ENCODE results near the gene TRIM25. TPM values are rescaled to one million over a fixed set of nuclear protein-coding genes. Genes with fewer than 3 reads are reported as not detected.
A peak's percentile ranks its signal among the peaks of the same experiment; 100 is the strongest.
"Not testable (repeated sequence)": the region's sequence is repeated elsewhere in the genome, so short reads cannot be mapped to it uniquely, and the experiment has no call there.

TRIM25 gene
- total and polyA plus RNA-seq, 2 donors: 14.9 to 18.2 TPM

- DNase-seq (ENCODE audit: low read depth in 6 of 9, low spot score in 9 of 9): no peak
- Histone ChIP-seq H3K27me3 (ENCODE audit: control insufficient read depth in 2 of 2, insufficient read depth in 1 of 2, low read length in 1 of 2) (no peaks in the 10 kb centered on the region), H3K9me3 (ENCODE audit: control insufficient read depth in 2 of 2, insufficient read depth in 1 of 2, low read length in 1 of 2) (no peaks in the 10 kb centered on the region), H3K27ac (ENCODE audit: low read depth in 1 of 2, low read length in 1 of 2) (no peak overlapping the region), H3K4me1 (ENCODE audit: control insufficient read depth in 2 of 2, insufficient read depth in 2 of 2, low read length in 2 of 2) (no peaks in the 10 kb centered on the region), H3K4me3 (ENCODE audit: low read length in 2 of 2) (no peak overlapping the region), H3K36me3 (ENCODE audit: control insufficient read depth in 2 of 2, insufficient read depth in 2 of 2, low read length in 1 of 2) (peaks cover 28 to 61% of the 10 kb centered on the region in 2 donors)
- 92% methylated on average over 10 of the region's 10 CpGs for WGBS
These were observed 29.8 kb upstream of the TRIM25 start for GRCh38 chr17:56943505-56944125.

DNA sequence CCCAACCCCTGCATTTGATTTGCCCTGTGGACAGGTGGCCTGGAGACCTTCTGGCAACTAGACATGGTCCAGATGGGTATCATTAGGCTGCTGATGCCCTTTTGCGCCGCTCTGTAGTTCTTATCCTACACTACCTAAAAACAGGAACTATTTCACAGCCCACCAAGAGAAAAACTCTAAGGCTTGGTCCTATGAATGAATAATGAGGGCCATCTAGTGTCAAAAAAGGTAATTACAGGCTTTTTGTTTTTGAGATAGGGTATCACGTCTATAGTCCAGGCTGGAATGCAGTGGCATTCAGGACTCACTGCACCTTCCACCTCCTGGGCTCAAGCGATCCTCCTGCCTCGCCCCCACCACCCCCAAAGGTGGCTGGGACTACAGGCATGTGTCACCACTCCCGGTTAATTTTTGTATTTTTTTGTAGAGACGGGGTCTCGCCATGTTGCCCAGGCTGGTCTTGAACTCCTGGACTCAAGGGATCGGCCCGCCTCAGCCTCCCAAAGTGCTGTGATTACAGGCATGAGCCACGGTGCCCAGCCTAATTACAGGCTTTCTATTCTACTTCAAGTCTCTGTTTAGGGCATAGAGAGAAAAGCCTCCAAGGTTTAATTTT is 26.1 kb upstream of the TRIM25 start:
- Histone ChIP-seq H3K4me1 (ENCODE audit: control insufficient read depth in 2 of 2, insufficient read depth in 2 of 2, low read length in 2 of 2) (no peaks in the 10 kb centered on the region), H3K9me3 (ENCODE audit: control insufficient read depth in 2 of 2, insufficient read depth in 1 of 2, low read length in 1 of 2) (no peaks in the 10 kb centered on the region), H3K27ac (ENCODE audit: low read depth in 1 of 2, low read length in 1 of 2) (no peak overlapping the region), H3K4me3 (ENCODE audit: low read length in 2 of 2) (no peak overlapping the region), H3K27me3 (ENCODE audit: control insufficient read depth in 2 of 2, insufficient read depth in 1 of 2, low read length in 1 of 2) (no peaks in the 10 kb centered on the region), H3K36me3 (ENCODE audit: control insufficient read depth in 2 of 2, insufficient read depth in 2 of 2, low read length in 1 of 2) (peaks cover 33 to 52% of the 10 kb centered on the region in 2 donors)
- WGBS: 65% methylated on average over 11 of the region's 11 CpGs
- peak; percentile 6 to 86 (median 65) for DNase-seq (ENCODE audit: low read depth in 6 of 9, low spot score in 9 of 9)

DNA sequence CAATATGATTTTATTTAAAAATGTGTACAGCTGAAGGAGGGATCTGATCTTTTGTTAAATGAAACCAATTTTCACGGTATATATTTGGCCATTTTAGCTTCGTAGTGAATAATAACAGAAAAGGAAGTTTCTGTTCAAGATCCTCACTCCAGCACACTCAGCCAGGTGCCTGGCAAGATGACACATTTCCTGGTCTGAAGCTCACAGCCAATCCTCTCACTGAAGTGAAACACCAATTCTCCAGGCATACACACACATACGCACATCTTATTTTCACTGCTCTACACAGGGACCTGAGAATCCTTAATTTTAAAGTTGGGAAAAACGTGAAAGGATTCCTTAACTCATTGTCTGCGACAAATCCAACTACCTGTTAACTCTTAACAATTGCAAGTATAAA is 24.4 kb upstream of the TRIM25 start:
- not testable (repeated sequence) for H3K9me3 ChIP-seq (ENCODE audit: control insufficient read depth in 2 of 2, insufficient read depth in 1 of 2, low read length in 1 of 2); H3K4me3 ChIP-seq (ENCODE audit: low read length in 2 of 2); H3K27me3 ChIP-seq (ENCODE audit: control insufficient read depth in 2 of 2, insufficient read depth in 1 of 2, low read length in 1 of 2); H3K4me1 ChIP-seq (ENCODE audit: control insufficient read depth in 2 of 2, insufficient read depth in 2 of 2, low read length in 2 of 2); H3K27ac ChIP-seq (ENCODE audit: low read depth in 1 of 2, low read length in 1 of 2); DNase-seq (ENCODE audit: low read depth in 6 of 9, low spot score in 9 of 9)
- peaks cover 23 to 50% of the 10 kb centered on the region in 2 donors for H3K36me3 ChIP-seq (ENCODE audit: control insufficient read depth in 2 of 2, insufficient read depth in 2 of 2, low read length in 1 of 2)
- 91% methylated on average over 5 of the region's 5 CpGs for WGBS

GRCh38 chr17:56937687-56938086 is 23.8 kb upstream of the TRIM25 start:
- H3K27ac ChIP-seq (ENCODE audit: low read depth in 1 of 2, low read length in 1 of 2): no peak overlapping the region
- WGBS: 98% methylated on average over 2 of the region's 2 CpGs
- no peaks in the 10 kb centered on the region for H3K27me3 ChIP-seq (ENCODE audit: control insufficient read depth in 2 of 2, insufficient read depth in 1 of 2, low read length in 1 of 2)
- H3K4me3 ChIP-seq (ENCODE audit: low read length in 2 of 2): no peak overlapping the region
- no peaks in the 10 kb centered on the region for H3K9me3 ChIP-seq (ENCODE audit: control insufficient read depth in 2 of 2, insufficient read depth in 1 of 2, low read length in 1 of 2)
- H3K36me3 ChIP-seq (ENCODE audit: control insufficient read depth in 2 of 2, insufficient read depth in 2 of 2, low read length in 1 of 2): peaks cover 23 to 49% of the 10 kb centered on the region in 2 donors
- DNase-seq (ENCODE audit: low read depth in 6 of 9, low spot score in 9 of 9): no peak
- no peaks in the 10 kb centered on the region for H3K4me1 ChIP-seq (ENCODE audit: control insufficient read depth in 2 of 2, insufficient read depth in 2 of 2, low read length in 2 of 2)

DNA sequence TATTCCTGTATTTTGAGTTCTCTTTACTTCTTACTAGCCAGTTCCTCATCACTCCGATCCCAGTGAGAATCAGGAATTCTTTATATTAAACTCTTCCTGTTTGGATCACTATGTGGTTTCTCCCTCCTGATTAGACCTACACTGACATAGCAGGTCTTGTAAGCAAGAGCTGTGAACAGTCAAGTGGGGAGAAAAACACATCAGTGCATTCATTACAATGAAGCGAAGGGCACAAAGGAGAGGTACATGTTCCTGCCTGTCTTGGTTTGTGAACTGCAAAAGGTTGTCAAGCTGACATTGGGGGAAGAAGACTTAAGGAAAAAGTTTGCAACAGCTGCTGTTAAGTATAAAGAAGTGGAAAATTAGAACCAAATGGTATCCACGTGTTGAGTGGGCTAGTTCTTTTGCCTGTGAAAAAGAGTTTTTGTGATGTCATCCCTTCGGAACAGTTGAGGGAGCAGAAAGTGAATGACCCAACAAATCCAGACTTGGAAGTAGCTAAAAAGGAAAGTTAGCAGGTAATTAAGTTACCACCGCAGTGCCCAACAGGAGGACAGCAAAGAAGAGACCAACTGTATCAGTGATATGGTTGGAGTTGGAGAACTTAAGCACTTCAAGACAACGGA is 23.0 kb upstream of the TRIM25 start:
- H3K27ac ChIP-seq (ENCODE audit: low read depth in 1 of 2, low read length in 1 of 2): no peak overlapping the region
- H3K4me3 ChIP-seq (ENCODE audit: low read length in 2 of 2): no peak overlapping the region
- no peaks in the 10 kb centered on the region for H3K27me3 ChIP-seq (ENCODE audit: control insufficient read depth in 2 of 2, insufficient read depth in 1 of 2, low read length in 1 of 2)
- WGBS: 97% methylated on average over 6 of the region's 6 CpGs
- DNase-seq (ENCODE audit: low read depth in 6 of 9, low spot score in 9 of 9): no peak
- peaks cover 0 to 4% of the 10 kb centered on the region in 2 donors for H3K9me3 ChIP-seq (ENCODE audit: control insufficient read depth in 2 of 2, insufficient read depth in 1 of 2, low read length in 1 of 2)
- peaks cover 19 to 43% of the 10 kb centered on the region in 2 donors for H3K36me3 ChIP-seq (ENCODE audit: control insufficient read depth in 2 of 2, insufficient read depth in 2 of 2, low read length in 1 of 2)
- no peaks in the 10 kb centered on the region for H3K4me1 ChIP-seq (ENCODE audit: control insufficient read depth in 2 of 2, insufficient read depth in 2 of 2, low read length in 2 of 2)

GRCh38 chr17:56935461-56935860 is 21.6 kb upstream of the TRIM25 start:
- Histone ChIP-seq H3K9me3 (ENCODE audit: control insufficient read depth in 2 of 2, insufficient read depth in 1 of 2, low read length in 1 of 2) (peaks cover 0 to 7% of the 10 kb centered on the region in 2 donors), H3K27ac (ENCODE audit: low read depth in 1 of 2, low read length in 1 of 2) (no peak overlapping the region), H3K4me1 (ENCODE audit: control insufficient read depth in 2 of 2, insufficient read depth in 2 of 2, low read length in 2 of 2) (no peaks in the 10 kb centered on the region), H3K27me3 (ENCODE audit: control insufficient read depth in 2 of 2, insufficient read depth in 1 of 2, low read length in 1 of 2) (no peaks in the 10 kb centered on the region), H3K36me3 (ENCODE audit: control insufficient read depth in 2 of 2, insufficient read depth in 2 of 2, low read length in 1 of 2) (peaks cover 13 to 32% of the 10 kb centered on the region in 2 donors), H3K4me3 (ENCODE audit: low read length in 2 of 2) (no peak overlapping the region)
- WGBS: 98% methylated on average over 3 of the region's 3 CpGs
- DNase-seq (ENCODE audit: low read depth in 6 of 9, low spot score in 9 of 9): no peak

DNA sequence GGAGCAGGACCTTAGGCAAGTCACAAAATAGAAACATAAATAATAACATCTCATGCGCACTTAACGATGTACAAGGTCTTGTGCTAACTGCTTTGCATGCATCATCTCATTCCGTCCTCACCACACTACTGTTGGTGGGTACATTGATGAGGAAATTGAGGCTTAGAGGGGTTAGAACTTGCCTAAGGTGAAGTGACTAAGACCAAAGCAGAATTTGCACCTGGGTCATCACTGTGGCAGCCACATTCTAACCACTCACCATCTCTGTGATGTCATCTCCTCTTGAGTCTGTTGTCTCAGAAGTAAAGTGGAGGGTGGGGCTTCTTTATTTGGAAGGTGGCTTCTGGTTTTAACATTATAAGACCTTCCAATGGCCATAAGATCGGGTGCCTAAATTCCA is 20.4 kb upstream of the TRIM25 start:
- no peaks in the 10 kb centered on the region for H3K27me3 ChIP-seq (ENCODE audit: control insufficient read depth in 2 of 2, insufficient read depth in 1 of 2, low read length in 1 of 2)
- no peaks in the 10 kb centered on the region for H3K4me1 ChIP-seq (ENCODE audit: control insufficient read depth in 2 of 2, insufficient read depth in 2 of 2, low read length in 2 of 2)
- H3K36me3 ChIP-seq (ENCODE audit: control insufficient read depth in 2 of 2, insufficient read depth in 2 of 2, low read length in 1 of 2): peaks cover 13 to 25% of the 10 kb centered on the region in 2 donors
- H3K4me3 ChIP-seq (ENCODE audit: low read length in 2 of 2): no peak overlapping the region
- H3K9me3 ChIP-seq (ENCODE audit: control insufficient read depth in 2 of 2, insufficient read depth in 1 of 2, low read length in 1 of 2): peaks cover 0 to 7% of the 10 kb centered on the region in 2 donors
- 94% methylated on average over 4 of the region's 4 CpGs for WGBS
- DNase-seq (ENCODE audit: low read depth in 6 of 9, low spot score in 9 of 9): no peak
- no peak overlapping the region for H3K27ac ChIP-seq (ENCODE audit: low read depth in 1 of 2, low read length in 1 of 2)

DNA sequence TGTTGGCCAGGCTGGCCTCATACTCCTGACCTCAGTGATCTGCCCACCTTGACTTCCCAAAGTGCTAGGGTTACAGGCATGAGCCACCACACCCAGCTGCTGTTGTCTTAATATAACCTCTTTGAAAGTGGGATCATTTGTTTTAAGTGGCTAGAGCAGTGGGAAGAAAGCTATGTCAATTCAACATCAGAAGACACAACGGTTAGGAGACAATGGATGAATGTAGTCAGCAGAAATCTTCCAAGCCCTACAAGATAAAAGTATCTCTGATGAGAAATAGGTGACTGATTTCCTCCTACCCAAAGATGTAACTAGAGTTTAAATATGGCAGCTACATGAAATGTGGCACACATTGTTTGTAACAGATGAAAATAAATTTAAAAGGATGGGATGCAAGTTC is 20.0 kb upstream of the TRIM25 start:
- WGBS: 81% methylated on average over 1 of the region's 1 CpG

DNA sequence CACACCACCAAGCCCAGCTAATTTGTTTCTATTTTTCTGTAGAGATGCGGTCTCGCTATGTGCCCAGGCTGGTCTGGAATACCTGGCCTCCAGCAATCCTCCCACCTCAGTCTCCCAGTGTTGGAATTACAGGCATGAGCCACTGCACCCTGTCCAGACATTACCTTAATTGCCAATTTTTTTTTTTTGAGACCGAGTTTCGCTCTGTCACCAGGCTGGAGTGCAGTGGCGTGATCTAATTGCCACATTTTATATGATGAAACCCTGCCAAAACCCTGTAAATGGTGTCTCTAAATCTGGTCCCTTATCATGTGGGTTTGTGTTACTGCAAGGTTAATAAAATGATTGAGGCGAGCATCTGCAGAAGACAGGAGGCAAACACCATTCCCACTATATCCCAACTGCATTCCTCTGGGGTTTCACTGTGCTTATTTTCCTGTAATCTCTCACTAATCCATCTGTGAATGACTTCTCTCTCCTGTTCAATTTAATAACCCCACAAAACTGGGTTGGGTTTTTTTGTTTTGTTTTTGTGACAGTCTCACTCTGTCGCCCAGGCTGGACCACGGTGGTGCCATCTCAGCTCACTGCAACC is 19.4 kb upstream of the TRIM25 start:
- no peaks in the 10 kb centered on the region for H3K4me1 ChIP-seq (ENCODE audit: control insufficient read depth in 2 of 2, insufficient read depth in 2 of 2, low read length in 2 of 2)
- H3K27ac ChIP-seq (ENCODE audit: low read depth in 1 of 2, low read length in 1 of 2): no peak overlapping the region
- peaks cover 0 to 11% of the 10 kb centered on the region in 2 donors for H3K9me3 ChIP-seq (ENCODE audit: control insufficient read depth in 2 of 2, insufficient read depth in 1 of 2, low read length in 1 of 2)
- peaks cover 13 to 19% of the 10 kb centered on the region in 2 donors for H3K36me3 ChIP-seq (ENCODE audit: control insufficient read depth in 2 of 2, insufficient read depth in 2 of 2, low read length in 1 of 2)
- H3K4me3 ChIP-seq (ENCODE audit: low read length in 2 of 2): no peak overlapping the region
- no peak for DNase-seq (ENCODE audit: low read depth in 6 of 9, low spot score in 9 of 9)
- no peaks in the 10 kb centered on the region for H3K27me3 ChIP-seq (ENCODE audit: control insufficient read depth in 2 of 2, insufficient read depth in 1 of 2, low read length in 1 of 2)
- 97% methylated on average over 8 of the region's 8 CpGs for WGBS

More for the DNA sequence above, 20.0 kb upstream of the TRIM25 start:
- no peaks in the 10 kb centered on the region for H3K4me1 ChIP-seq (ENCODE audit: control insufficient read depth in 2 of 2, insufficient read depth in 2 of 2, low read length in 2 of 2)
- H3K36me3 ChIP-seq (ENCODE audit: control insufficient read depth in 2 of 2, insufficient read depth in 2 of 2, low read length in 1 of 2): peaks cover 13 to 21% of the 10 kb centered on the region in 2 donors
- peaks cover 0 to 9% of the 10 kb centered on the region in 2 donors for H3K9me3 ChIP-seq (ENCODE audit: control insufficient read depth in 2 of 2, insufficient read depth in 1 of 2, low read length in 1 of 2)
- no peak overlapping the region for H3K27ac ChIP-seq (ENCODE audit: low read depth in 1 of 2, low read length in 1 of 2)
- DNase-seq (ENCODE audit: low read depth in 6 of 9, low spot score in 9 of 9): no peak
- no peaks in the 10 kb centered on the region for H3K27me3 ChIP-seq (ENCODE audit: control insufficient read depth in 2 of 2, insufficient read depth in 1 of 2, low read length in 1 of 2)
- H3K4me3 ChIP-seq (ENCODE audit: low read length in 2 of 2): no peak overlapping the region
